ENCODE measurements around the gene THRAP3. TPM values are rescaled to one million over a fixed set of nuclear protein-coding genes. Genes with fewer than 3 reads are reported as not detected.

THRAP3 gene
- total and polyA plus RNA-seq, 9 of the 15 experiments (the other 6 are each of a cell fraction or from before 2014, with no cell fraction given) = 66.2 to 135 (median 113) TPM

GRCh38 chr1:36256558-36257374 is 32.5 kb downstream of the THRAP3 start:
- peak overlapping the region in 1 of 2 experiments; percentile 49; a peak in 1 of 4 replicates for H3K9ac ChIP-seq (ENCODE audit: insufficient read depth in 1 of 2, low read depth in 2 of 2, low read length in 2 of 2)

GRCh38 chr1:36257375-36257767 is 33.1 kb downstream of the THRAP3 start:
- Histone ChIP-seq H4K20me1 (replicated peaks; ENCODE audit: control insufficient read depth, insufficient read depth, low read length) (peaks cover 18% of the 10 kb centered on the region; the same call in 1 of the 2 replicates), H3K79me2 (ENCODE audit: control insufficient read depth, insufficient read depth, low read length) (peaks cover 83% of the 10 kb centered on the region), H2AFZ (ENCODE audit: low read depth, low read length) (no peak overlapping the region), H3K9me1 (ENCODE audit: control insufficient read depth, insufficient read depth, low read length) (no peaks in the 10 kb centered on the region), H3K27me3 (ENCODE audit: control insufficient read depth in 2 of 2, insufficient read depth in 2 of 2, low read length in 2 of 2) (no peaks in the 10 kb centered on the region), H3K4me3 (no peak overlapping the region), H3K9me3 (replicated peaks; ENCODE audit: control insufficient read depth, insufficient read depth, low read depth, low read length) (no peaks in the 10 kb centered on the region), H3K4me1 (replicated peaks in 1 of 2; ENCODE audit: control insufficient read depth in 2 of 2, insufficient read depth in 2 of 2, low read length in 2 of 2) (peaks cover 0 to 11% of the 10 kb centered on the region in 2 experiments; a peak in 3 of 5 replicates), H3K9ac (ENCODE audit: insufficient read depth in 1 of 2, low read depth in 2 of 2, low read length in 2 of 2) (no peak overlapping the region), H3K36me3 (ENCODE audit: control insufficient read depth, insufficient read depth, low read length) (peaks cover 79% of the 10 kb centered on the region), H3K4me2 (ENCODE audit: insufficient read depth, low read length) (no peak overlapping the region), H3K27ac (ENCODE audit: extremely low read depth, low read depth, low read length) (peak overlapping the region; percentile 29; the same call in 1 of the 3 replicates)
- BruUV-seq (replicated peaks) = no TSS peak
- intact Hi-C loops (cut with micrococcal nuclease) (no loop called here), in situ Hi-C loops (cut with MboI) (no loop called here)
- CTCF ChIA-PET (ENCODE audit: low intra/inter-chr PET ratio) = no interaction called here
- ATAC-seq (peak; percentile 71), FAIRE-seq (no peak), DNase-seq (ENCODE audit: extremely low read depth in 1 of 4, low spot score in 3 of 4) (peak in 3 of 4 experiments; percentile 39 to 47 (median 40))
- 70% methylated on average over 2 of the region's 2 CpGs for WGBS (ENCODE audit: insufficient coverage, low coverage, missing lambda C conversion rate)
- POLR2A ChIA-PET = interaction anchor here (1.4 kb wide), 1 partner anchor 33 kb away, joined by 4 read pairs; the partner anchor contains the start of gene THRAP3
- TF ChIP-seq ZNF134 (CRISPR knock-in tag; conservative IDR thresholded peaks at IDR 0.05) (no peak), MEF2D (tag; conservative IDR thresholded peaks at IDR 0.05; ENCODE audit: low read depth) (no peak), NFE2 (IDR thresholded peaks at IDR 0.05; ENCODE audit: low read depth) (peak; percentile 61), HDGF (IDR thresholded peaks at IDR 0.05) (no peak), THRA (IDR thresholded peaks at IDR 0.05) (no peak), STAT6 (CRISPR knock-in tag; IDR thresholded peaks at IDR 0.05) (0 out of 2 replicates have a peak, but pooled peaks have one; percentile 44), ZNF316 (IDR thresholded peaks at IDR 0.05) (peak; percentile 78), DPF2 (IDR thresholded peaks at IDR 0.05) (peak; percentile 37; the same call in 1 of the 2 replicates), ELK1 (CRISPR knock-in tag; IDR thresholded peaks at IDR 0.05) (no peak)

More at GRCh38 chr1:36256558-36257374, 32.5 kb downstream of the THRAP3 start:
- H2AFZ ChIP-seq (ENCODE audit: low read depth, low read length) = no peak overlapping the region
- in situ Hi-C loops (cut with MboI) = no loop called here
- TF ChIP-seq TGIF2 (CRISPR knock-in tag; IDR thresholded peaks at IDR 0.05) (0 out of 2 replicates have a peak, but pooled peaks have one; percentile 24), SRSF1 (IDR thresholded peaks at IDR 0.05; ENCODE audit: low read depth, low read length) (no peak)
- peaks cover 18% of the 10 kb centered on the region; the same call in 1 of the 2 replicates for H4K20me1 ChIP-seq (replicated peaks; ENCODE audit: control insufficient read depth, insufficient read depth, low read length)
- POLR2A ChIA-PET = interaction anchor here (1.1 kb wide), 2 partner anchors 9 to 15 kb away, joined by 3 read pairs; no protein-coding TSS in a partner anchor
- H3K9me3 ChIP-seq (replicated peaks; ENCODE audit: control insufficient read depth, insufficient read depth, low read depth, low read length) = no peaks in the 10 kb centered on the region
- WGBS (ENCODE audit: insufficient coverage, low coverage, missing lambda C conversion rate) = 67% methylated on average over 14 of the region's 15 CpGs
- H3K36me3 ChIP-seq (ENCODE audit: control insufficient read depth, insufficient read depth, low read length) = peaks cover 73% of the 10 kb centered on the region
- peaks cover 0 to 11% of the 10 kb centered on the region in 2 experiments; a peak in 3 of 5 replicates for H3K4me1 ChIP-seq (replicated peaks in 1 of 2; ENCODE audit: control insufficient read depth in 2 of 2, insufficient read depth in 2 of 2, low read length in 2 of 2)
- H3K9me1 ChIP-seq (ENCODE audit: control insufficient read depth, insufficient read depth, low read length) = no peaks in the 10 kb centered on the region
- intact Hi-C loops (cut with micrococcal nuclease) = no loop called here
- BruUV-seq (replicated peaks) = no TSS peak
- peaks cover 83% of the 10 kb centered on the region for H3K79me2 ChIP-seq (ENCODE audit: control insufficient read depth, insufficient read depth, low read length)
- H3K4me3 ChIP-seq = no peak overlapping the region
- peak overlapping the region; percentile 29; the same call in 1 of the 3 replicates for H3K27ac ChIP-seq (ENCODE audit: extremely low read depth, low read depth, low read length)
- H3K4me2 ChIP-seq (ENCODE audit: insufficient read depth, low read length) = no peak overlapping the region
- ATAC-seq = peak; percentile 46; the same call in 2 of the 3 replicates
- no peak for FAIRE-seq
- CTCF ChIA-PET (ENCODE audit: low intra/inter-chr PET ratio) = no interaction called here
- DNase-seq (ENCODE audit: extremely low read depth in 1 of 4, low spot score in 3 of 4) = no peak
- H3K27me3 ChIP-seq (ENCODE audit: control insufficient read depth in 2 of 2, insufficient read depth in 2 of 2, low read length in 2 of 2) = no peaks in the 10 kb centered on the region

Data from K562 (cell line).